HG03469 (cell line): ENCODE measurements around the gene DDI2.
"Not testable (repeated sequence)": the region's sequence is repeated elsewhere in the genome, so short reads cannot be mapped to it uniquely, and the experiment has no call there.

Experiments used
- ATAC-seq: cut with Tn5 transposase; IDR thresholded peaks from one replicate; pipeline ENCODE4 v1.9.1; 2021; ENCODE audit warnings: mild to moderate bottlenecking, moderate library complexity, moderate number of reproducible peaks; ENCODE audit not compliant: unreplicated experiment

The DDI2 gene

DNA sequence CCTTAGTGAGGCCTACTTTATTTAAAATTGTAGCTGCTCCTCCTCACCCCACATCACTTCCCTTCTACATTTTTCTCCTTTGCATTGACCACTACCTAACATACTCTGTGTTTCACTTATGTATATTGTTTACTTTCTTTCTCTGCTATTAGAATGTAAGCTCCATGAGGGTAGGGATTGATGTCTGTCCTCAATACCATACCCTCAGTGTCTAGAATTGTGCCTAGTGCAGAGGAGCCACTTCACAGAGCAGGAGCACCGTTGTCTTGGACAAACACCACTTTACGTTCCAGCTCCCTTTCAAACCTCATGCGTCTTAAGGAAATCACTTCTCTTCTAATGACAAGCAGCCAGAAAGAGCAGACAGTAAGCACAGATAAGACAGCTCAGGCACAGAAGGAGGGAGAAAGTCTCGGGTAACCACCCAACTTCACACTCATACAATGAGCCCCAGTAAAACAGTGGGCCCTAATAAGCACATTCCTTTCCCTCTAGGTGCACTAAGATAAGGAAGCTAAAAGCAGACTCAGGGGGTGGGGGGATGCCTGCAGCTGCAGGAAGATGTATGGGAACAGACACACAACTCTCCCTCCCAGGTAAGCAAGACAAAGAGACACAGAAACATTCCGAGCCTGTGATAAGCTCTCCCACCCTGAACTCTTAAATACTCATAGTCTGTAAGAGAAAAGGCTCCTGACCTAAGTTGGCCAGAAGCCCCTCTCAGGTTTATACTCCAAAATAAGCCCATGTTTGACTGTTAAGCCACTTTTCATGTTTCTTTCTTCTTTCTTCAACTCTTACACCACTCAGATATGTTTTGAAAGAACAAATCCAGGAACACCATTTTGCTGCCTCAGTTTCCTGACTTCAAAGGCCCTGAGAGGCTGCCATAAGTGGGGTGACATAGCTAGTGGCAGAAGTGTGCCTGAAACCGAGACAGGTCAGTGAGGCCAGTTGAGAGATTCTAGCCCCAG, 59.7 kb downstream of the DDI2 start:
- no peak for ATAC-seq

DNA sequence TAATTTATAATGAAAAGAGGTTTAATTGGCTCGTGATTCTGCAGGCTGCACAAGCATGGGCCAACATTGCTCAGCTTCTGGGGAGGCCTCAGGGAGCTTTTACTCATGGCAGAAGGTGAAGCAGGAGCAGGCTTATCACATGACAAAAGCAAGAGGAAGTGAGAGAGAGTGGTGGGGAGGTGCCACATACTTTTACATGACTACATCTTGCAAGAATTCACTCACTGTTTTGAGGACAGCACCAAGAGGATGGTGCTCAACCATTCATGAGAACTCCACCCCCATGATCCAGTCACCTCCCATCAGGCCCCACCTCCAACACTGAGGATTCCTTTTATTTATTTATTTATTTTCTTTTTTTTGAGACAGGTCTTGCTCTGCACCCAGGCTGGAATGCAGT, 61.3 kb downstream of the DDI2 start:
- ATAC-seq, result no peak

DNA sequence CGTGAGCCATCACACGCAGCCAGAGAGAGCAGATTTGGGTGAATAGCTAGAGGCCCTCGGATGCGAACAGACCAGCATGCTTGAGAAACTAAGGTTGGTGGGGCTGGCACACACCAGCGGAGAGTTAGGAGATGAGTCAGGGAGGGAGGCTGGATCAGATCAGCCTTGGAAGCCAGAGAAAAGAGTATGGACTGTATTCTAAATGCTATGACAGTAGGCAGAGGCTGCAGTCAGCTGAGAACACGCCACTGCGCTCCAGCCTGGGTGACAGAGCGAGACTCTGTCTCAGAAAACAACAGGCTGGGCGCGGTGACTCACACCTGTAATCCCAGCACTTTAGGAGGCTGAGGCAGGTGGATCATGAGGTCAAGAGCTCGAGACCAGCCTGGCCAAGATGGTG, 62.9 kb downstream of the DDI2 start:
- no peak for ATAC-seq

DNA sequence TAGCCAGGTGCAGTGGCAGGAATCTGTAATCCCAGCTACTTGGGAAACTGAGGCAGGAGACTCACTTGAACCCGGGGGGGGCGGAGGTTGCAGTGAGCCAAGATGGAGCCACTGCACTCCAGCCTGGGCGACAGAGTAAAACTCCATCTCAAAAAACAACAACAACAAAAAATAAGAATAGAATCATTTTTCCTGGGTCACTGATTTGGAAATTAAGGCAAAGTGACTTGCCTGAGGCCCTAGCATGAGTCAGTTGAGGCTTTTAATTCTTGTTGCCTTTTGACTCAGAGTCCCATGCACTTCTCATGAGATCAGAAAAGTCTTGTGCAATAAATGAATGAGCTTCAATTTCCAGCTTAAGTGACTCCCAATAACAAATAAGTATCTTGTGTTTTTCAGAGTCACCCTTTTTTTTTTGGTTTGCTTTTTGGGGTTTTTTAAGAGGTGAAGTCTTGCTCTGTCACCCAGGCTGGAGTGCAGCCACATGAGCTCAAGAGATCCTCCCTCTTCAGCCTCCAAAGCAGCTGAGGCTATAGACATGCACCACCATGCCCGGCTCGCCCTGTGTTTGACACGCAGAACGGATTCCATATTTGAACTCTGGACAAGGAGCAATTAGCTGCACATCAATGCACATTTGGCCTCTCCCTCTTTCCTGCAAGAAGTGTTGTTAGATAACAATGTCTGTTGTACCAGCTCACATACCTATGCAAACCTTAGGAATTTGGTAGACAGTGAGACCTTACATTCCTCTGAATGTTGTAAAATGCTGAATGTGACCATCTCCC, 63.5 kb downstream of the DDI2 start:
- no peak for ATAC-seq

DNA sequence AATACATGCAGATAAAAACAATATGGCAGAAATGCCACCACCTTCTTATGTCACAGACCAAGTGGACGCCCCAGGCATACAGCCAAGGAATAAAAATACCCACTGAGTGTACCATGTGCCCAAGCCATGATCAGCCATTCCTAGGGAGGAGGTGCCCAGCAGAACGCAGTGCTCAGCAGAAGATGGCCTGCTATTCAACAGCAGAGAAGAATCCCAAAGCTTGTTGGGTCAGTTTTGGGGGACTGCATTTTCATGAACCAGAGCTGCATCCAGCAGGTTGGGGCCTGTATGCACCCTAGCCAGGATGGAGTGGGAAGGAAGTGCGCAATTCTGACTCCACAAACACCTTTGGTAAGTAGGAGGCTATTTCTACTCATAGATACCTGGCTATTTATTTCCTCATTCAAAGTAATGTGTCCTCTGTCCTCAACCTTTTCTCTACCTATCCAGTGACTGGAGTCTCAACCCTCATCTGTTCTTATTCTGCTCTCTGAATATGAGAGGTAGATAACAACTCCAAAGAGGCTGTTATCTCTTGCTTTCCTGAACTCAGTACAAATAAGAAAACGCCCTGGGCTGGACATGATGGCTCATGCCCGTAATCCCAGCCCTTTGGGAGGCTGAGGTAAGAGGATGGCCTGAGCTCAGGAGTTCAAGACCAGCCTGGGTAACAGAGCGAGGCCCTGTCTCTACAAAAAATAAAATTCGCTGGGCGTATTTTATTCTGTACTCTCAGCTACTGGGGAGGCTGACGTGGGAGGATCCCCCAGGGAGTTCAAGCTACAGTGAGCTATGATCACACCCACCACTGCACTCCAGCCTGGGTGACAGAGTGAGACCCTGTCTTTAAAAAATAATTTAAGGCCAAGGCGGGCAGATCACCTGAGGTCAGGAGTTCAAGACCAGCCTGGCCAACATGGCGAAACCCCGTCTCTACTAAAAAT, 64.4 kb downstream of the DDI2 start:
- no peak for ATAC-seq

DNA sequence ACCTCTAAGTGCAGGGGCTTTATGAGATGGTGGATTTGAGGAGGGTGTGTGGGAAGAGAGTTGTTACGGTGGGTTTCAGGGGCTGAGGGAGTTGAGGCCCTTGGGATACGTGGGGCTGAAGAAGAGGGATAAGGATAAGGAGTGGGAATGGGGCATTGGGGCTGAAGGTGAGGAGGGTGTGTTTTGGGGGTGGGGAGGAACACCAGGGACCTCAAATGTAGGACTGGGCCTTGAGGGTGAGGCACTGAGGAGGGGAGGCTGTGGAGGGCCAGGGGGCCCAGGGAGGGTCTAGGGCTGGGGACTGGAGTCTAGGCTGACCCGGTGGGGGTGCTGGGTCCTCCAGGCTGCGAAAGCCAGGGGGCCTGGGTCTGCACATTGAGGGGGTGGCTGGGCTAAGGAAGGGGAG, 65.7 kb downstream of the DDI2 start:
- no peak for ATAC-seq

DNA sequence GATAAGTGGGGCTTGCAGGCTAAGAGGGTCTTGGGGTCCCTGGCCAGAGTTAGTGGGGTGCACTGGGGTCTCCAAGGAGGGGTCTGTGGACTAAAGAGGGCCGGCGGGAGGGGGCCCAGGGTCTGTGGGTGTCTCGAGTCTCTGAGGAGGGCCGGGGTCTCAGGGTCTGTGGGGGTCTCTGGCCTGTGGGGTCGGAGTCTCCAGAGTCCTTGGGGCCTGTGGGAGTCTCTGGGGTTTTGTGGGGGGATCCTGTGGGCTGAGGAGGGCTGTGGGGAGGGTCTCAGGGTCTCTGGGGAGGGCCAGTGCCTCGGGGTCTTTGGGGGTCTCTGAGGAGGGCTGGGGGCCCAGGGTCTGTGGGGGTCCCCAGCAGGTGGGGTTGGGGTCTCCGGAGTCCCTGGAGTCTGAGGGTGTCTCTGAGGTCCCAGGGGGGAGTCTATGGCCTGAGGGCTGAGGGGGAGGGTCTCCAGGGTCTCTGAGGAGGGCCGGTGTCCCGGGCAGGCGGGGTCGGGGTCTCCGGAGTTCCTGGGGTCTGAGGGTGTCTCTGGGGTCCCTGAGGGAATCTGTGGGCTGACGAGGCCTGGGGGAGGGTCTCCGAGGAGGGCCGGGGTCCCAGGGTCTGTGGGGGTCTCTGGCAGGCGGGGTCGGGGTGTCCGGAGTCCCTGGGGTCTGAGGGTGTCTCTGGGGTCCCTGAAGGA, 66.2 kb downstream of the DDI2 start:
- ATAC-seq, result no peak

DNA sequence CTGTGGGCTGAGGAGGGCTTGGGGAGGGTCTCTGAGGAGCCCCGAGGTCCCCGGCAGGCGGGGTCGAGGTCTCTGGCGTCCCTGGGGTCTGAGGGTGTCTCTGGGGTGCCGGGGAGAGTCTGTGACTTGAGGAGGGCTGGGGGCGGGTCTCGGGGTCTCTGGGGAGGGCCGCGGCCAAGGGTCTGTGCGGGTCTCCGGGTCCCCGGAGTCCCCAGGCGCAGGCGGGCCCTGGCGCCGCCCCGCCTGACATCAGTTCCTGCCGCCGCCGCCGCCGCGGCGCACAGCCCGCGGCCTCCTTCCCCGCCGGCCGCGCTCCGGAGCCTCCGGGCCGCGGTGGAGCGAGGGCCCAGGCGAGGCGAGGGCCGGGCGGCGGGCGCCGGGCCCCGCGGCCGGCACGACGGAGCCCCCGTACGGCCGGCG, 66.8 kb downstream of the DDI2 start, which contains the start of gene PLEKHM2:
PLEKHM2 (plus strand) TSS at position 279 of the 420 bp plus-strand sequence. CDS start 239 bp downstream, outside the sequence.
- no peak for ATAC-seq

DNA sequence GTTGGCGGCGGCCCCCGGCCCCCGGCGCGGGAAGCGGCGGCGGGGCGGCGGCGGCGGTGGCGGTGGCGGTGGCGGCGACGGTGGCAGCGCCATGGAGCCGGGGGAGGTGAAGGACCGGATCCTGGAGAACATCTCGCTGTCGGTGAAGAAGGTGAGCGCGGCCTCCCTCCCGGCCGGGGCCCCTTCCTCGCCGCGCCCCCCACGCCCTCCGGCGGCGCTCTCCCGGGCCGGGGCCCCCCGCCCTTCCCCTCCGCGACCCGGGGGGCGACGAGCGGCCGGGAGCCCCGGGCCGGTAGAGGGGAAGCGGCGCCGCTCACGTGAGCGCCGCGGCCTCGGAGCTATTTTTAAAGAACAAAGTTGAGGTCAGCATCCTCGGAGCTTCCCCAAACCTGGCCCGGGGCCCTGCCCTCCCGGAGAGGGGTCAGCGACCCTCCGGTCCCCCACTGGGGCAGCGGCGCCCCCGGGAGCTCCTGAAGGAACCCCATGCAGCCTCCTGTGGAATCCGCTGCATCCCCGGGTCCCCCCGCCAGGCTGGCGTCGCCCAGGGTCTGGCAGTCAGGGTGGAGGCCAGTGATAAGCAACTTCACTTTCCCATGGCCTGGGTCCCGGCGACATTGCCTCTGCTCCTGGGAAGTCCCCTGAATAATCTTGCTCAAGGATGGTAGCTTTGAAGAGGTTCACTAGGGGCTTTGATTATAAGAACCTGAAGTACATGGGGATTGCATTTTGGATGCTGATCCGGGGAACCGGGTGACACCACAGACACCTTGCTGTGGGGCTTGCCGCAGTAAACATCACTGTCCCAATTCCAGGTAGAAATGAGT, 67.4 kb downstream of the DDI2 start:
- no peak for ATAC-seq

DNA sequence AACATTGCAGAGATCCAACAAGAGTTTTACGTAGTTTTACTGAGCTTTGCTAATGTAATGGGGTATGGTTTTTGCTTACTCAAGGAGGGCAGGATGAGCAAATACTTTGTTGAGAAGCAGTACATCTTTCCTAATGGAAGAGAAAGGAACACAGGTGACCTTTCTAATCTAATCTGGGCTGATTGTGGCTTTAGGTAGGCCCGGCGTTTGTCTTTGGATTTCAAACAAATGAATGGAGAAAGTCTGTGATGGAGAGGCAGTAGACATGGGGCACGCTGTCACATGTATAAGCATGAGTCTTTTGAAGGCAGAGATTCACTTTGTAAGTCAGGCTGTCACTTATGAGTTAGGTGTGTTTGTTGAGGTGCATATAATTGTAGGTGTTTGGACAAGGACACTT, 68.6 kb downstream of the DDI2 start:
- ATAC-seq, result no peak

DNA sequence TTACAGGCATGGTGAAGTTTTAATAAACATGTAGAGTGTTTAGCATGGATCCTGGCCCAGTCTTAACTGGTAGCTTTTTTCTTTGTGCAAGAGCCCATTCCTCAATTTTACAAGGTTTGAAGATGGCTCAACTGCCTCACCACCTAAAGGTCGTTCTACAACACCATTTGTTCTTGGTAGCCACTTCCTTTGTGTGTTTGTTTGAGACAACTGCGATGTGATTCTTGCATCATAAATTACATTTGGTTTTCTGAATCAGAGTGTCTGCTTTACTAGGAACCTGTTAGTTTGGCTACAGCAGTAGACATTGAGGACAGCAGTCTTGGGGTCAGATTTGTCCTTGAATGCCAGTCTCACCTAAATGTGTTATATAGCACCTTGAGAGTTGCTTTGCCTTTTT, 70.2 kb downstream of the DDI2 start:
- no peak for ATAC-seq

DNA sequence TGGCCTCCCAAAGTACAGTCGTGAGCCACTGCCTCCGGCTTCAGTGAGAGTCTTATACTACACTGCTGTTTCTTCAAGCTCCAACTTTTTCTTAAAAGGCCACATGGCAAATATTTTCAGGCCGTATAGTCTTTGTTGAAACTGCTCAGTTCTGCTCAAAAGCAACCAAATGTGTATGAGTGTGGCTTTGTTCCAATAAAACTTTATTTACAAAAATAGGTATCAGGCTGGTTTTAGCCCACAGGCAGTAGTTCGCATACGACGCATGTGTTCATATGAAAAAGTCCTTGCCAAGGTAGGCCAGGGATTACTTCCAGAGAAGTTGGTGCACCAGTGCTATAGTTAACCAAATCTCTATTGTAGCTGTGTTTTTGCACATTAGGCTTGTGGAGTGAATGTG, 73.1 kb downstream of the DDI2 start:
- no peak for ATAC-seq

DNA sequence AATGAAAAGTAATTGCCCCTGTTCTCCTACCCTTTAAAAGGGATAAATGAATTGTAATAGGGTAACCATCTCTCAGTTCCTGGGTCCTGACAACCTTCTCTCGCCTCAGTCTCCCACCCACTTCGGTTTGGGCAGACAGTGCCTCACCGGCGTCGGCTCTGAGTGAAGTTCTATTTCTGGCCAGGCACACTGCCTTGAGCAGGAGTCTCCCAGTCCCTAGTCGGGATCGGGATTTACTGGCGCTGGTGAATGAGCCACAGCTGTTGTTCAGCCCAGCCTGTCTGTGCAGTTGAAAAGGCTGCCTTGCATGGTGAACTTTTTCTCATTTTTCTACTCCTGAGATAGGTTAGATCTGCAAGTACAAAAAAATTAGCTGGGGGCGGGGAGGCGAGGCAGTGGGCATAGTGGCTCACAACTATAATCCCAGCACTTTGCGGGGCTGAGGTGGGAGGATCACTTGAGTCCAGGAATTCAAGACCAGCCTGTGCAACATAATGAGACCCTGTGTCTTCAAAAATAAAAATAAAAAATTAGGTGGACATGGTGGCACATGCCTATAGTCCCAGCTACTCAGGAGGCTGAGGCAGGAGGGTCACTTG, 74.3 kb downstream of the DDI2 start:
- no peak for ATAC-seq

DNA sequence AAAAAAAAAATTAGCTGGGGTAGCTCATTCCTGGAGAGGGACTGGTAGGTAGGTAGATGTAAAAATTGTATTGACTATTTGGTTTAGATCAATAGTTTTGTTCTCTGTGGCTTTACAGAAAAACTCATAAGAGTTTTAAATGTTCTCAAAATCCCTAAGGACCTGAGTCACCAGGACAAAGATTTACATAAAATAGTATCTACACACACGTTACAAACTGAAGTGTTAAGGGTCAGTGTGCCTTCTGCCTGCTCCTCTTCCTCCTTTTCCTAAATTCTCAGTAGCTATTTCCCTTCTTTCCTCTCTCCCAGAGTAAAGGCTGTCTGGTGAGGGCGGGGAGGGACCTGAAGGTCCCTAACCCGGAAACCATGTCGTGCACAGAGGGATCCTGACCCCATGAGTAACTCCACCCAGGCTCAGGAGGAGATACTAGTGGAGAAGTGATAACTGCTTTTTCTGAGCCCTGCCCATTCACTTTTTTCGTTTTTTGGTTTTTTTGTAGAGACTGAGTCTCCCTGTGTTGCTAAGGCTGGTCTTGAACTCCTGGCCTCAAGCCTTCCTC, 74.9 kb downstream of the DDI2 start:
- ATAC-seq, result no peak

DNA sequence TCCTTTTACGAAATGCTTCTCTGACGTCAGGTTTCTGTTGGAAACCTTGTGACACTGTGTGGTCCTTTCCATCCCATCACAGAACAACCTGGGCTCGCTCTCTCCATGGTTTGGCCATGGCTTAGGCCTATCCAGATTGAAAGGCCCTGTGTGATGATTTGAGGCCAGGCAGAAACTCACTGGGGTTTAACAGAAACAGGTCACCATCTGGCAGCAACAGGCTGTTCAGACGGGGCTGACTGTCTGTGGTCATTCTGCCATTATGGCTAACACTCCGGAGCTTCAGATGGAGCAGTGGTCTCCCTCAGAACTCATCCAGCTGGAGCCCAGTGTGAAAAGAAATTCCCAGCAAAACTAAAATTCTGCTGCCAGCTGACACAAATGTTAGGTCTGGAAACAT, 76.1 kb downstream of the DDI2 start:
- no peak for ATAC-seq

DNA sequence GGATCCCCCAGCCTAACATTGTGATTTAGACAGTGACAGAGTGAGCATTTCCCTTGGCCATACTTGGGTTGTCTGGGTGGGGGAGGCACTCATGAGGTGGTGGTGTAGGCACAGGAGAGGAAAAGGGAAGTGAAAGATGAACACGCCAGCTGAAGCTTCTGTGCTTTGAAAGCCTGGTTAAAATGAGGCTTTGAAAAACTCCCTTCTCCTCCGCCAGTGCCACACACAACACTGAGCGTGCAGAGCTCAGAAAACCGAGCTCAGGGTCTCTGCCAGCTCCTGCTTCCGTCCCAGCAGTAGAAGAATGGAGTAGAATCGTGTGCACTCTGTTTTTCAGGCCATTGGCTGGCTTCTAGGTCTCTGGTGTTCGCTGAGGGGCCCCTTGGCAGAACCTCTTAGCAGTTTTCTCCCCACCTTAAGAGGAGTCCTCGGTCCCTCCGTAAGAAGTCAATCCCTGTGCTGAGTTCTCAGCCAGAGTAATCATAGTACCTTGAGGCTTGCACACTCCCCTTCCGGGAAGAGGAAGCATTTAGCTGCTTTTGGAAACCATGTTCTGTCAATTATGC, 79.8 kb downstream of the DDI2 start:
- ATAC-seq, result peak; percentile 68

DNA sequence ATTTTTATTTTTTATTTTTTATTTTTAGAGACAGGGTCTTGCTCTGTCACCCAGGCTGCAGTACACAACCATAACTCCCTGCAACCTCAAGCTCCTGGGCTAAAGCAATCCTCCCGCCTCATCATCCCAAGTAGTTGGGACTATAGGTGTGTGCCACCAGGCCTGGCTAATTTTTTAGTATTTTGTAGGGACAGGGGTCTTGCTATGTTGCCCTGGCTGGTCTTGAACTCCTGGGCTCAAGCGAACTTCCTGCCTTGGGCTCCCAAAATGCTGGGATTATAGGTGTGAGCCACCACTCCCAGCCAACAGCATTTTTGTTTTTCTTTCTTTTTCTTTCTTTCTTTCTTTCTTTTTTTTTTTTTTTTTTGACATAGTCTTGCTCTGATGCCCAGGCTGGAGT, 80.9 kb downstream of the DDI2 start:
- no peak for ATAC-seq

DNA sequence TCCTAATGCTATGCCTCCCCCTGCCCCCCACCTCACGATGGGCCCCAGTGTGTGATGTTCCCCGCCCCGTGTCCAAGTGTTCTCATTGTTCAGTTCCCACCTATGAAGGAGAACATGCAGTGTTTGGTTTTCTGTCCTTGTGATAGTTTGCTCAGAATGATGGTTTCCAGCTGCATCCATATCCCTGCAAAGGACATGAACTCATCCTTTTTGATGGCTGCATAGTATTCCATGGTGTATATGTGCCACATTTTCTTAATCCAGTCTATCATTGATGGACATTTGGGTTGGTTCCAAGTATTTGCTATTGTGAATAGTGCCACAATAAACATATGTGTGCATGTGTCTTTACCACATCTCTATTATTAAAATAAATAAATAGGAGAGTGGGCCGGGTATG, 82.1 kb downstream of the DDI2 start:
- not testable (repeated sequence) for ATAC-seq
